ENCODE results near the gene RNF114. TPM values are rescaled to one million over a fixed set of nuclear protein-coding genes. Genes with fewer than 3 reads are reported as not detected.
"Not testable (repeated sequence)": the region's sequence is repeated elsewhere in the genome, so short reads cannot be mapped to it uniquely, and the experiment has no call there.

The RNF114 gene
- total RNA-seq, 4 donors from 2014 or later, result 65.2 to 142 (median 78.1) TPM

DNA sequence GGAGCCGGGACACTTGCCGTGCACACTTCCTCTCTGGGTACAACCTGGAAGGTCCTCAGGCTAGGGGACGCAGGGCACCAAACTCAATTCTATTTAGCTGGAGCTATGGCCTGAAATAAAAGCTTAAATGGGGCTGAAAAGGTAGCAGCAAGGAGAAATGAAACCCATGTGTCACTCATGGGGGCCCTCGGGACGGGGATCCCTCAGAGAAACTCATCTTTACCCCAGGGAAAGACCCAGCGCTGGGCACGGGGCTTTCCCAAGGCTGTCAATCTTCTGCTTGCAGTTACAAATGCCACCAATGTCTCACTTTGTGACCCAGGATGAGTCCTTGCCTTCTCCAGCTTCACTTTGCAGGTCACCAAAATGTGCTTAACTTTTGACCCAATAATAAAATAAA is 63.1 kb downstream of the RNF114 start:
- intact Hi-C loops (cut with DNase I), result no loop called here
- Histone ChIP-seq H3K36me3 (no peaks in the 10 kb centered on the region), H3K27ac (replicated peaks in 1 of 4) (no peak overlapping the region), H3K27me3 (no peaks in the 10 kb centered on the region), H3K4me3 (no peak overlapping the region), H3K9me3 (no peaks in the 10 kb centered on the region), H3K4me1 (peaks cover 0 to 4% (median 0%) of the 10 kb centered on the region in 4 donors)
- WGBS, result 80% methylated on average over 2 of the region's 7 CpGs
- no peak for DNase-seq (ENCODE audit: extremely low spot score)
- no peak for TF ChIP-seq POLR2AphosphoS5 (IDR thresholded peaks at IDR 0.05)
- TF ChIP-seq CTCF (IDR thresholded peaks at IDR 0.05), result no peak
- TF ChIP-seq POLR2A (IDR thresholded peaks at IDR 0.05; ENCODE audit: low read depth), result no peak
- TF ChIP-seq EP300 (IDR thresholded peaks at IDR 0.05), result no peak

GRCh38 chr20:50000548-50001222 is 64.5 kb downstream of the RNF114 start:
- DNase-seq (ENCODE audit: extremely low spot score); H3K4me3 ChIP-seq; H3K4me1 ChIP-seq; intact Hi-C loops (cut with DNase I); H3K36me3 ChIP-seq; H3K27me3 ChIP-seq; H3K27ac ChIP-seq (replicated peaks in 1 of 4); H3K9me3 ChIP-seq: not testable (repeated sequence)
- 83% methylated on average over 14 of the region's 14 CpGs for WGBS

- TF ChIP-seq EP300 (IDR thresholded peaks at IDR 0.05) (no peak), CTCF (IDR thresholded peaks at IDR 0.05) (no peak), POLR2AphosphoS5 (IDR thresholded peaks at IDR 0.05) (no peak), POLR2A (IDR thresholded peaks at IDR 0.05; ENCODE audit: low read depth) (no peak)
- no peaks in the 10 kb centered on the region for H3K36me3 ChIP-seq
- intact Hi-C loops (cut with DNase I), result no loop called here
- peaks cover 0 to 5% (median 2%) of the 10 kb centered on the region in 4 donors for H3K4me1 ChIP-seq
- WGBS, result 92% methylated on average over 9 of the region's 9 CpGs
- no peaks in the 10 kb centered on the region for H3K27me3 ChIP-seq
- no peak overlapping the region for H3K4me3 ChIP-seq
- H3K9me3 ChIP-seq, result no peaks in the 10 kb centered on the region
- no peak overlapping the region for H3K27ac ChIP-seq (replicated peaks in 1 of 4)
- DNase-seq (ENCODE audit: extremely low spot score), result no peak
Measured at GRCh38 chr20:50001784-50002311, 65.7 kb downstream of the RNF114 start.

DNA sequence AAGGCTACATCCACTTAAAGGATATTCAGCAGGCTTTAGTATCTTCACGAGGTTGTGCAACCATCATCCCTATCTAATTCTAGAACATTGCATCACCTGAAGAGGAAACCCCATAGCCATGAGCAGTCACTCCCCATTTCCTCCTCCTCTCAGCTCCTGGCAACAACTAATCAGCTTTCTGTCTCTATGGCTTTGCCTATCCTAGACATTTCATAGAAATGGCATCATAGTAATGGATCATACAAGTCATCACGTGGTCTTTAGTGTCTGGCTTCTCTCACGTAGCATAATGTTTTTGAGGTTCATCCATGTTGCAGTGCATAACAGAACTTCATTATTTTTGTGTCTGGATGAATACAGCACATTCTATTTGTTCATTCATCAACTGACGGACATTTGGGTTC is 67.1 kb downstream of the RNF114 start:
- intact Hi-C loops (cut with DNase I), result no loop called here
- no peaks in the 10 kb centered on the region for H3K36me3 ChIP-seq
- 58% methylated on average over 4 of the region's 4 CpGs for WGBS

More for the DNA sequence above, 67.1 kb downstream of the RNF114 start:
- Histone ChIP-seq H3K4me1 (peaks cover 0 to 5% (median 2%) of the 10 kb centered on the region in 4 donors), H3K27me3 (no peaks in the 10 kb centered on the region), H3K9me3 (no peaks in the 10 kb centered on the region), H3K27ac (replicated peaks in 1 of 4) (no peak overlapping the region), H3K4me3 (no peak overlapping the region)
- TF ChIP-seq POLR2AphosphoS5 (IDR thresholded peaks at IDR 0.05), result peak in 1 of 2 donors; percentile 24
- TF ChIP-seq CTCF (IDR thresholded peaks at IDR 0.05), result no peak
- DNase-seq (ENCODE audit: extremely low spot score), result no peak

Small RNA genes lying within 50 kb of the gene (small RNA-seq; reads per million reads assigned to genes)
- gene RF00017 (0 reads per million in 3 donors), gene RF00019 (0 reads per million in 3 donors), gene RNU6-147P (0 reads per million in 3 donors)

Other genes starting within 250 kb of the RNF114 start
- 10 to 100 TPM; 23.3 to 51.2 (median 37.1) TPM for gene B4GALT5, start 222.5 kb upstream of the RNF114 start, total RNA-seq
- 1 to 10 TPM; 7.5 to 9.0 (median 7.5) TPM for gene SLC9A8, start 123.6 kb upstream of the RNF114 start, total RNA-seq
- gene SPATA2, start 20.9 kb upstream of the RNF114 start, total RNA-seq, result 1 to 10 TPM; 4.0 to 6.7 (median 5.5) TPM
- 1 to 10 TPM in 3 of 4 donors, under 1 TPM in 1; 0.83 to 5.3 (median 3.0) TPM for gene SNAI1, start 46.6 kb downstream of the RNF114 start, total RNA-seq
- gene UBE2V1, start 176.8 kb downstream of the RNF114 start, total RNA-seq, result 100 to 1,000 TPM in 1 of 4 donors, 10 to 100 TPM in 3; 66.8 to 104 (median 78.3) TPM
- gene PEDS1, start 217.3 kb downstream of the RNF114 start, total RNA-seq, result 10 to 100 TPM; 22.2 to 50.3 (median 30.7) TPM